H7 (cell line): Measurements from ENCODE around the gene ACHE. TPM values are rescaled to one million over a fixed set of nuclear protein-coding genes. Genes with fewer than 3 reads are reported as not detected.
A peak's percentile ranks its signal among the peaks of the same experiment; 100 is the strongest.

ENCODE experiments used
- DNase-seq: peaks from one replicate; pipeline ENCODE4 v3.0.0; 2012
- H3K27me3 ChIP-seq: 2 replicates; pipeline ENCODE4 v1.6.0; 2011; ENCODE audit warnings: mild to moderate bottlenecking, low read length; ENCODE audit not compliant: control insufficient read depth, insufficient read depth
- H3K36me3 ChIP-seq: replicated peaks from 2 replicates; pipeline ENCODE4 v1.5.1; 2011; ENCODE audit warnings: low read length; ENCODE audit not compliant: control insufficient read depth, insufficient read depth
- H3K4me3 ChIP-seq: 2 replicates; pipeline ENCODE4 v1.5.1; 2011; ENCODE audit warnings: low read depth, mild to moderate bottlenecking, control low read depth, low read length, moderate library complexity; ENCODE audit not compliant: insufficient read depth
- total RNA-seq: library from RNA; depleted of rRNA; stranded (reverse); fragments of >200 nt; shearing (Covaris generic); gene quantifications from 2 replicates; pipeline ENCODE4 v1.2.3, GENCODE V29; 2014

ACHE gene
- total RNA-seq, 1 experiment from 2014 or later: 19.2 TPM

DNA sequence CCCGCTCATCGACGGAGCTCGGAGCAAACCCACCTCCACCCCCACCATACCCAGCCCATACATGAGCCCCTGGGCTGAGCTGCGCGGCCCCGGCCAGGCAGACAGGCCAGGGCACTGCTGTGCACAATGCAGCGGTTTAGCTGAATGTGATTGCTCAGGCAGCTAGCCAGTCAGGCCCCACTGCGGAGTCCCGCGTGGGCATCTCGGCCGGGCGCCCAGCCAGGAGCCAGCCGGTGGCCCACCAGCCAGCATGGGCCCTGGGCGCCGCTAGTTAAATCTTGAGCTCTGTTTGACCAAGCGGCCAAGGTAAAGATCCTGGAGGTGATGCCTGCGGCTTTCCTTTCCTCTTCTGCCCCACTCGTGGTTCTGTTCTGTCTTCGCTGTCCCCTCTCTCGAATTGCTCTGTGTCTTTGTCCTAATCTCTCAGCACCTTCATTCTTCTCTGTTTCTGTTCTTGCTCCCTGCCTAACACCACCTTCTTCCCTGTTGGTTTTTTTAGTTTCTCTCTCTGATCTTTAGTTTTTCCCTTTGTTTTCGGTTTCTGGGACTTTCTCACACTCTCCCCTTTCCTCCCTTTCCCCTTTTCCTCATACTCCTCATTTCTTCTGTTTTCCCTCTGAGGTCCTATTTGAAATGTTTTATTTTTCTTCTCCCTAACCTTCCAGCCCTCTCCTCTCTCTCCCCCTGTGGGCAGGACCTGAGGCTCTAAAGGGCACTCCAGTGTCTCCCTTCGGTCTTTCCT, 12.7 kb downstream of the ACHE start:
- peak; percentile 37 for DNase-seq
- no peak overlapping the region for H3K4me3 ChIP-seq
- H3K27me3 ChIP-seq: no peaks in the 10 kb centered on the region
- peaks cover 54% of the 10 kb centered on the region for H3K36me3 ChIP-seq

DNA sequence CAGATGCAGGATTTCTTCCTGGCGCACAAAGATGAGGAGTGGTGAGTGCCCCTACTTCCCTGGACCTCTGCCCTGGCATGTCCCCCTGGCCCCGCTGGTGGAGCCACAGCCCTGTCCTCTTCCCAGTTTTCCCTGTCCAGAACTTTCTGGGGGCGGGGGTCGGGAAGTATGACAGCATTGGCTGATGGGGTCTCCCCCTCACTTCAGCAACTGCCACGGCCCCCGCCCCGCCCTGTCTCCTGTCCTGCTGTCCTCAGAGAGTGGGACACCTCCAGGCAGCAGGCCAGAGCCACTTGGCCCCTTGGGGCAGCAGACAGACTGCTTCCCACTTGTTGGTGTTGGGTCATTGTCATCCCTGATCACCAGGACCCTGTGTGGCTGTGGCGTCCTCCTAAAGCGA, 13.5 kb downstream of the ACHE start:
- no peak for DNase-seq
- Histone ChIP-seq H3K27me3 (no peaks in the 10 kb centered on the region), H3K36me3 (peaks cover 50% of the 10 kb centered on the region), H3K4me3 (no peak overlapping the region)

- Histone ChIP-seq H3K27me3 (no peaks in the 10 kb centered on the region), H3K36me3 (peaks cover 51% of the 10 kb centered on the region), H3K4me3 (no peak overlapping the region)
- DNase-seq: no peak
These were observed 14.6 kb downstream of the ACHE start for GRCh38 chr7:100881136-100881535.

- H3K36me3 ChIP-seq: peaks cover 47% of the 10 kb centered on the region
- H3K4me3 ChIP-seq: no peak overlapping the region
- H3K27me3 ChIP-seq: no peaks in the 10 kb centered on the region
- no peak for DNase-seq
These were observed 15.0 kb downstream of the ACHE start for GRCh38 chr7:100880645-100881044.

GRCh38 chr7:100879685-100880261, 15.9 kb downstream of the ACHE start:
- no peak for DNase-seq
- Histone ChIP-seq H3K36me3 (peaks cover 41% of the 10 kb centered on the region), H3K27me3 (no peaks in the 10 kb centered on the region), H3K4me3 (no peak overlapping the region)

DNA sequence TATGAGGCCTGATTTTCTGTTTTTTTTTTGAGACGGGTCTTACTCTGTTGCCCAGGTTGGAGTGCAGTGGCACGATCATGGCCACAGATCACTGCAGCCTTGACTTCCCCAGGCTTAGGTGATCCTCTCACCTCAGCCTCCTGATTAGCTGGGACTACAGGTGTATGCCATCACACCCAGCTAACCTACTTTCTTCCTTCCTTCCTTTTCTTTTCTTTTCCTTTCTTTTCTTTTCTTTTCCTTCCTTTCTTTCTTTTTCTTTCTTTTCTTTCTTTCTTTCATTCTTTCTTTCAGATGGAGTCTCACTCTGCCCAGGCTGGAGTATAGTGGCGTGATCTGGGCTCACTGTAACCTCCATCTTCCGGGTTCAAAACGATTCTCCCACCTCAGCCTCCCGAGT, 17.0 kb downstream of the ACHE start:
- Histone ChIP-seq H3K27me3 (no peaks in the 10 kb centered on the region), H3K4me3 (no peak overlapping the region), H3K36me3 (peaks cover 32% of the 10 kb centered on the region)
- no peak for DNase-seq

DNA sequence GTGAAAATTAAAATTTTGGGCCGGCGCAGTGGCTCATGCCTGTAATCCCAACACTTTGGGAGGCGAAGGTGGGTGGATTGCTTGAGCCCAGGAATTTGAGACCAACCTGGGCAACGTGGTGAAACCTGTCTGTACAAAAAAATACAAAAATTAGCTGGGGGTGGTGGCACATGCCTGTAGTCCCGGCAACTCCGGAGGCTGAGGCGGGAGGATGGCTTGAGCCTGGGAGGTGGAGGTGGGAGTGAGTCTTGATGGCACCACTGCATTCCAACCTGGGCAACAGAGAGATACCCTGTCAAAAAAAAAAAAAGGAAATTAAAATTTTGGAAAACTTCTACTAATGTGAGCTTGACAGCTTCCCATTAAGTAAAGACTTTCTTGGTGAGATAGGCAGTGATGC, 17.7 kb downstream of the ACHE start:
- no peak for DNase-seq
- no peaks in the 10 kb centered on the region for H3K27me3 ChIP-seq
- H3K4me3 ChIP-seq: no peak overlapping the region
- peaks cover 29% of the 10 kb centered on the region for H3K36me3 ChIP-seq

DNA sequence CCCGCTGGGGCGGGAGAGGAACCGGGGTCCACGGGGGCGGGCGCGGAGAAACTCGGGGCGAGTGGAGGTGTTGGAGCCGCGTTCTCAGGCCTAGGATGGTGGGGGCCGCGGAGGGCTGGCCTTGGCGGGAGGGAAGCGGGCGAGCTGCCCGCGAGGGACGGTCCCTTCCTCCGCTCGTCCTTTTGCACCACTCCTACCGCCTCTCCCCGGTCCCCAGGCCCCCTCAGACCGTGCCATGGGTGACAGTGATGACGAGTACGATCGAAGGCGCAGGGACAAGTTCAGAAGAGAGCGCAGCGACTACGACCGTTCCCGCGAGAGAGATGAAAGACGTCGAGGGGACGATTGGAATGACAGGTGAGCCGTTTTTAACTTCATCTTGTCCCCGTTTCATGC, 20.3 kb downstream of the ACHE start:
- DNase-seq: no peak
- H3K27me3 ChIP-seq: no peaks in the 10 kb centered on the region
- H3K36me3 ChIP-seq: peaks cover 36% of the 10 kb centered on the region
- H3K4me3 ChIP-seq: peak overlapping the region; percentile 99

- DNase-seq: peak; percentile 99
- Histone ChIP-seq H3K27me3 (no peaks in the 10 kb centered on the region), H3K4me3 (peak within 1 kb of the TSS; percentile 99), H3K36me3 (peaks cover 36% of the 10 kb centered on the region)
These were observed 20.9 kb downstream of the ACHE start, which contains the start of gene SRRT for GRCh38 chr7:100874577-100875355. Gene SRRT (plus strand): TSS chr7:100875103. CDS start chr7:100875591, 488 bp downstream.

- Histone ChIP-seq H3K27me3 (no peaks in the 10 kb centered on the region), H3K4me3 (peak overlapping the region; percentile 99), H3K36me3 (peaks cover 36% of the 10 kb centered on the region)
- DNase-seq: peak; percentile 75
These were observed 21.4 kb downstream of the ACHE start for GRCh38 chr7:100874300-100874576.

DNA sequence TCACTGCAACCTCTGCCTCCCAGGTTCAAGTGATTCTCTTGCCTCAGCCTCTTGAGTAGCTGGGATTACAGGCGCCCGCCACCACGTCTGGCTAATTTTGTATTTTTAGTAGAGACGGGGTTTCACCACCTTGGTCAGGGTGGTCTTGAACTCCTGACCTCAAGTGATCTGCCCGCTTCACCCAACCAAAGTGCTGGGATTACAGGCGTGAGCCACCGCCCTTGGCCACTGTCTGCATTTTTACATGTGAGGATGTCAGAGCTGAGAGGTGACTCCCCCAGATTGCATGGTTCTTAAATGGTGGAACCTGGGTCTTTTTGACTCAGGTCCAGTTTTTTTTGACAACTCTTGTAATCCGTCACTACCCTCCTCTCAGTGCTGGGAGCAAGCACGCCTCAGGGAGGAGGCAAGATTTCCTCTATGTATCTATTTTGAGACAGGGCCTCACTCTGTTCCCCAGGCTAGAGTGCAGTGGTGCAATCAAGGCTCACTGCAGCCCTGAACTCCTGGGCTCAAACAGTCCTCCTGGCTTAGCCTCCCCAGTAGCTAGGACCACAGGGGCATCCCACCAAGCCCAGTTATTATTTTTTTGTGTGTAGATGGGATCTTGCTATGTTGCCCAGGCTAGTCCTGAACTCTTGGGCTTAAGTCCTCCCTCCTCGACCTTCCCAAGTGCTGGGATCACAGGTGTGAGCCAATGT, 21.9 kb downstream of the ACHE start:
- DNase-seq: no peak
- no peaks in the 10 kb centered on the region for H3K27me3 ChIP-seq
- no peak overlapping the region for H3K4me3 ChIP-seq
- peaks cover 35% of the 10 kb centered on the region for H3K36me3 ChIP-seq

DNA sequence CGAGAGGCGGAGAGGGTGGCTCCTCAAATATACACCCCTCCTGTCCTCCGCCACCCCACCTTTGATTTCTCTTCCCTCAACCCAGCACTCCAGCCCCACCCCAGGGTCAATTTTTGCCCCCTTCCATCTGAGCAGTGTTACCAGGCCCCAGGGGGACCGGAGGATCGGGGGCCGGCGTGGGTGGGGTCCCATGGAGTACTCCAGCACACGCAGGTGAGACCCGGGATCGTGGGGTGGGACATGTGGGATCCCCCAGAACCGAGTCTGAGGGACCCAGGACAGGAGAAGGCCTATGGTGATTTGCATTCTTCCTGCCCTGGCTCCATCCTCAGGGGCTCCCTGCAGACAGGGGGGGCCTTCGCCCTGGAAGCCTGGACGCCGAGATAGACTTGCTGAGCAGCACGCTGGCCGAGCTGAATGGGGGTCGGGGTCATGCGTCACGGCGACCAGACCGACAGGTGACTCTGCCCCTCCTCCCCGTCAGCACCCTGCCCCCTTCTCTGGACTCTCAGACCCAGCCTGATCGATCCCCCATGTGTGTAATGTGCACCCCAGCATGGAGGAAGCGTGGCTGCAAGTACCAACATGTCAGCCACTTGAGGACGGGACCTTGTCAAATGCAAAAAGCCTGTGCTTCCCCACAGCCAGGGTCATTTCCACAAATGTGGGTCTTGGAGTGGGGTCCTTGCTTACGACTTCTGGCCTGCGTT, 27.8 kb downstream of the ACHE start:
- peak; percentile 83 for DNase-seq
- H3K4me3 ChIP-seq: peak overlapping the region; percentile 96
- peaks cover 26% of the 10 kb centered on the region for H3K36me3 ChIP-seq
- H3K27me3 ChIP-seq: no peaks in the 10 kb centered on the region

DNA sequence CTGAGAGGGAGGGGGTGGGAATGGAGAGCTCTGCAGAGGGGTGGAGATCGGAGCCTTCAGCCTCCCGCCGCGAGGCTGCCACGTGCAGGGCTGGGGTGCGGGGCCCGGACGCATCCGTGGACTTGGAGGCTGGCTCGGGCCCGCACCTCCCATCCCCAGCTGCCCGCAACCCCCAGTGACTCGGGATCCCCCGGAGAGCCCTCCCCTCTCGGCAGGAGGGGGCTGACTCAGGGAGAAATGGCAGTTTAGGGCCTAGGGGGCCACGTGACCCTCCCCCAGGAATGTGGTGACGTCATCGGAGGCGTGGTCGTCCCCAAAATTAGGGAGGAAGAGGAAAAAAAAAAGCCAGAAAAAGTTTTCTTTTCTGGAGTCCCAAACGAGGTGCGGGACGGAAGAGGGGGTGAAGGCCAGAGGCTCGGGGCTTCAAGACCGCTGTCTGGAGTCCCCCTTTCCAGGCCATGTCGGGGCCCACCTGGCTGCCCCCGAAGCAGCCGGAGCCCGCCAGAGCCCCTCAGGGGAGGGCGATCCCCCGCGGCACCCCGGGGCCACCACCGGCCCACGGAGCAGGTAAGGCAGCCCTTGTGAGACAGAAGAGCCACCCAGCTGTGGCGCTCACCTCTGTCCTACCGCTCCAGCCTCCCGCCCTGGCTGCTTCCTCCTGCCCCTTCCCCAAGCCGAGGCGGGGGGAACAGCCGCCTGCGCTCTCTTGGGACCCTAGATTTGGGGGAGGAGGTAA, 28.5 kb downstream of the ACHE start, which contains the start of gene TRIP6:
Gene TRIP6 (plus strand): TSS at position 348 of the 736 bp plus-strand sequence. CDS start 111 bp downstream, at position 459.
- peaks cover 24% of the 10 kb centered on the region for H3K36me3 ChIP-seq
- peak within 1 kb of the TSS; percentile 96 for H3K4me3 ChIP-seq
- H3K27me3 ChIP-seq: no peaks in the 10 kb centered on the region
- peak; percentile 99 for DNase-seq

DNA sequence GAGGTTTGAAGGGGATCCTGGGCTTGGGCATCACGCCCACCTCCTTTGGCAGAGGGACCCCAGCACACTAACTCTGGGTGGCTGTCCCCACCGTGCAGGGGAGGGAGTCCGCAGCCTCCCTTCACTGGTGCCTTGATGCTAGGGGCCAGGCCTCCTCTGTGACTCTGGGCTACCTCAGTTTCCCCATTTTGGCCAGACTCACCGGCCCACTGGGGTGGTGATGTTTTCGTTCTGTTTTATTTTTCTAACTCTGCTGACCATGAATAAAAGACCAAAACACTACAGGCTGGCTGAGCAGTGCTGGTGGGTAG, 29.0 kb downstream of the ACHE start:
- Histone ChIP-seq H3K36me3 (peaks cover 23% of the 10 kb centered on the region), H3K27me3 (no peaks in the 10 kb centered on the region), H3K4me3 (peak overlapping the region; percentile 96)
- no peak for DNase-seq
